Ramos (cell line): ENCODE data around the gene PEPD.

Experiments
- in situ Hi-C: fragments of 300-500 bp; cut with MboI; formaldehyde crosslinking; loops from one replicate; pipeline ENCODE4 v1.14.3; 2022; ENCODE audit warnings: low sequenced_read_pairs; ENCODE audit not compliant: unreplicated experiment

PEPD gene

GRCh38 chr19:33429891-33430673 is 91.5 kb downstream of the PEPD start:
- in situ Hi-C loops = no loop called here

GRCh38 chr19:33428627-33429125 is 92.9 kb downstream of the PEPD start:
- in situ Hi-C loops = no loop called here

- in situ Hi-C loops = no loop called here
Measured at GRCh38 chr19:33427801-33428626, 93.6 kb downstream of the PEPD start.

GRCh38 chr19:33426621-33427361 is 94.8 kb downstream of the PEPD start:
- in situ Hi-C loops = no loop called here

- in situ Hi-C loops = loop anchor here (5.0 kb wide), 1 partner anchor 348 kb away; no protein-coding TSS in a partner anchor
Measured at GRCh38 chr19:33424181-33424580, 97.4 kb downstream of the PEPD start.

GRCh38 chr19:33422369-33423180 is 99.0 kb downstream of the PEPD start:
- in situ Hi-C loops = loop anchor here (5.0 kb wide), 1 partner anchor 350 kb away; no protein-coding TSS in a partner anchor

GRCh38 chr19:33421368-33421767 is 100.2 kb downstream of the PEPD start:
- in situ Hi-C loops = loop anchor here (5.0 kb wide), 1 partner anchor 351 kb away; no protein-coding TSS in a partner anchor

- in situ Hi-C loops = loop anchor here (5.0 kb wide), 1 partner anchor 351 kb away; no protein-coding TSS in a partner anchor
Measured at GRCh38 chr19:33420821-33421220, 100.8 kb downstream of the PEPD start.

GRCh38 chr19:33419788-33420130 is 101.8 kb downstream of the PEPD start:
- in situ Hi-C loops = loop anchor here (5.0 kb wide), 1 partner anchor 353 kb away; no protein-coding TSS in a partner anchor

- in situ Hi-C loops = no loop called here
Measured at GRCh38 chr19:33418871-33419787, 102.5 kb downstream of the PEPD start.

GRCh38 chr19:33418461-33418860 is 103.1 kb downstream of the PEPD start:
- in situ Hi-C loops = no loop called here

GRCh38 chr19:33417751-33418150 is 103.8 kb downstream of the PEPD start:
- in situ Hi-C loops = no loop called here

GRCh38 chr19:33416307-33417215 is 105.0 kb downstream of the PEPD start:
- in situ Hi-C loops = no loop called here

GRCh38 chr19:33414667-33415605 is 106.7 kb downstream of the PEPD start:
- in situ Hi-C loops = no loop called here

- in situ Hi-C loops = no loop called here
Measured at GRCh38 chr19:33413868-33414666, 107.5 kb downstream of the PEPD start.

GRCh38 chr19:33413426-33413725 is 108.2 kb downstream of the PEPD start:
- in situ Hi-C loops = no loop called here
